ENCODE results near the gene FSTL5. TPM values are rescaled to one million over a fixed set of nuclear protein-coding genes. Genes with fewer than 3 reads are reported as not detected.

FSTL5 gene
- total and polyA plus RNA-seq, 2 of the 8 experiments (the other 6 are each of a cell fraction or from before 2014, with no cell fraction given) = 0.09 to 0.32 TPM

DNA sequence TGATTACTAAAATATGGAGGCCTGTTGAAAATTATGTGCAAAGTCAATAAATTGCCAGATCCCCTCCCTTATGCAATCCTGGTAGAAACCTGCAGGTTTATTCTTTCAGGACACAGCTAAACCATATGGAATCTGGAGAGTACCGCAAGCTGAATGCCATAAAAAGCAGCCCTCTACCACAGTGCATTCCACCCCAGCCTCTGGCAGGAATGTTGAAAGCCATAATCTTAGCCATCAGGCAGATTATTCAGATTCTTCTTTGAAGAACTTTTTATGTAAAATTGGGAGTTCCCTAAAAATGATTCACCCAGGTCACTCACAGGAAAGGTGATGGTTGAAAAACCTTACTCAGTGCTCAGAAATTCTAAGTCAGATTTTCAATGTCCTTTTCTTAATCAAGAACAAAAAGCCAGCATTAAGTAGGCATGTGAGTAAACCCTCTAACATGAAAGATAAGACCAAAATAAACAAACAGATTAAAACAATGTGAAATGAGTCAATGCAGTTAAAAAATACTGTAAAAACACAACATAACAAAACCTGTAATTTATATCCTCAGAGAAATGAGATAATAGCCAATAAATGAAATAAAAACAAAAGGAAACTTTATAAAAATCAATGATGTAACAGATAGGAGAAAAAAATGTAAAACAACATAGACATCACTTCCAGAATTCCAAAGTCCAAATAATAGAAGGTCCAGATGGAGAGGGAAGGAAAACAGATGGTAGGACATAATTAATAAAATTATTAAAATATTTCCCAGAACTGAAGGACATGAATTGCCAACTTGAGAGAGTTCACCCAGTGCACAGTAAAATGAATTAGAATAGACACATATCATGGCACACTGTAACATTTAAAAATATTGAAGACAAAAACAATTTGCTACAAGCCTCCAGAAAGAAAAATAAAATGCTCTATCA is 226.9 kb downstream of the FSTL5 start:
- Histone ChIP-seq H4K5ac (ENCODE audit: insufficient read length, low read depth, low read length) (no peak overlapping the region), H3K9me3 (ENCODE audit: insufficient read depth in 2 of 2, low read depth in 1 of 2, low read length in 1 of 2) (no peaks in the 10 kb centered on the region), H2BK5ac (ENCODE audit: low read depth, low read length) (no peak overlapping the region), H3K23me2 (ENCODE audit: low read depth, low read length) (no peaks in the 10 kb centered on the region), H2BK12ac (ENCODE audit: low read depth, low read length) (no peak overlapping the region), H2AK5ac (ENCODE audit: low read depth, low read length) (no peak overlapping the region), H3K14ac (ENCODE audit: insufficient read length) (no peak overlapping the region), H3K4me1 (replicated peaks in 1 of 4; ENCODE audit: control insufficient read depth in 3 of 4, insufficient read depth in 4 of 4, low read length in 3 of 4) (no peaks in the 10 kb centered on the region), H3K18ac (ENCODE audit: extremely low read depth, low read length) (no peak overlapping the region), H3K79me1 (ENCODE audit: low read depth, low read length) (no peaks in the 10 kb centered on the region), H3K4me3 (ENCODE audit: extremely low read depth in 1 of 4, insufficient read depth in 2 of 4, low read depth in 3 of 4, low read length in 4 of 4) (no peak overlapping the region), H3K9ac (replicated peaks in 1 of 4; ENCODE audit: extremely low read depth in 1 of 4, low read depth in 3 of 4, low read length in 3 of 4) (no peak overlapping the region), H3K23ac (ENCODE audit: insufficient read length) (no peak overlapping the region), H4K20me1 (replicated peaks in 1 of 2; ENCODE audit: control insufficient read depth in 1 of 2, insufficient read depth in 2 of 2, low read length in 2 of 2) (no peaks in the 10 kb centered on the region), H3K56ac (replicated peaks; ENCODE audit: insufficient read length, low read depth, low read length) (no peak overlapping the region), H2AFZ (ENCODE audit: low read length) (no peak overlapping the region), H3K79me2 (ENCODE audit: control insufficient read depth in 1 of 2, insufficient read depth in 2 of 2, low read length in 2 of 2) (no peaks in the 10 kb centered on the region), H3K4me2 (ENCODE audit: insufficient read depth in 1 of 2, low read depth in 2 of 2, low read length in 2 of 2) (no peak overlapping the region), H4K91ac (replicated peaks; ENCODE audit: insufficient read length, low read length) (no peak overlapping the region), H3K4ac (replicated peaks; ENCODE audit: insufficient read length, low read depth, low read length) (no peak overlapping the region), H4K8ac (ENCODE audit: extremely low read depth, insufficient read depth, low read length) (no peak overlapping the region), H2BK120ac (replicated peaks; ENCODE audit: low read depth, low read length) (no peak overlapping the region), H3K27ac (ENCODE audit: low read depth, low read length) (no peak overlapping the region), H3K36me3 (ENCODE audit: control insufficient read depth in 2 of 4, insufficient read depth in 4 of 4, low read length in 3 of 4) (no peaks in the 10 kb centered on the region), H2BK20ac (ENCODE audit: low read length) (no peak overlapping the region), H3K27me3 (replicated peaks in 1 of 4; ENCODE audit: control insufficient read depth in 3 of 4, extremely low read depth in 1 of 4, insufficient read depth in 3 of 4, low read length in 3 of 4) (no peaks in the 10 kb centered on the region), H2BK15ac (ENCODE audit: low read length) (no peak overlapping the region)
- ChIA-PET POLR2A (ENCODE audit: partially characterized antibody) (no interaction called here), CTCF (ENCODE audit: partially characterized antibody) (no interaction called here)
- no peak for FAIRE-seq
- TF ChIP-seq CREB1 (IDR thresholded peaks at IDR 0.05) = no peak
- TF ChIP-seq SP4 (IDR thresholded peaks at IDR 0.05; ENCODE audit: low read length) = no peak
- TF ChIP-seq, protein P1, sequence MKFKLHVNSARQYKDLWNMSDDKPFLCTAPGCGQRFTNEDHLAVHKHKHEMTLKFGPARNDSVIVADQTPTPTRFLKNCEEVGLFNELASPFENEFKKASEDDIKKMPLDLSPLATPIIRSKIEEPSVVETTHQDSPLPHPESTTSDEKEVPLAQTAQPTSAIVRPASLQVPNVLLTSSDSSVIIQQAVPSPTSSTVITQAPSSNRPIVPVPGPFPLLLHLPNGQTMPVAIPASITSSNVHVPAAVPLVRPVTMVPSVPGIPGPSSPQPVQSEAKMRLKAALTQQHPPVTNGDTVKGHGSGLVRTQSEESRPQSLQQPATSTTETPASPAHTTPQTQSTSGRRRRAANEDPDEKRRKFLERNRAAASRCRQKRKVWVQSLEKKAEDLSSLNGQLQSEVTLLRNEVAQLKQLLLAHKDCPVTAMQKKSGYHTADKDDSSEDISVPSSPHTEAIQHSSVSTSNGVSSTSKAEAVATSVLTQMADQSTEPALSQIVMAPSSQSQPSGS (IDR thresholded peaks at IDR 0.05; ENCODE audit: low read length) = no peak
- no peak for TF ChIP-seq CBX5 (IDR thresholded peaks at IDR 0.05; ENCODE audit: low read depth, low read length)
- peak; percentile 57; the same call in 1 of the 2 replicates for TF ChIP-seq TEAD4 (IDR thresholded peaks at IDR 0.05; ENCODE audit: low read depth, low read length)
- TF ChIP-seq CTBP2 (IDR thresholded peaks at IDR 0.05; ENCODE audit: borderline replicate concordance, insufficient read depth, insufficient read length, low read length) = no peak
- no peak for TF ChIP-seq FOSL1 (IDR thresholded peaks at IDR 0.05; ENCODE audit: insufficient read depth, low read depth, low read length)
- 85% methylated on average over 1 of the region's 1 CpG; no CpG with 5 or more reads in 1 of the 2 experiments for WGBS, 2 experiments (ENCODE audit: extremely low coverage in 1 of 2, insufficient coverage in 1 of 2, insufficient read length in 1 of 2, insufficient replicate concordance in 2 of 2, low coverage in 1 of 2, low lambda C conversion rate in 2 of 2, missing lambda C conversion rate in 1 of 2)
- no peak for DNase-seq (ENCODE audit: low read depth in 1 of 2, low spot score in 2 of 2)

Measured in H1 (cell line).